GM19239 (cell line): ENCODE results near the gene SLC19A1.

Experiments
- DNase-seq: peaks from one replicate; pipeline ENCODE4 v3.0.0; 2011; ENCODE audit warnings: low spot score; ENCODE audit not compliant: insufficient read length
- FAIRE-seq: peaks from 2 replicates; lab custom pipeline; 2011; peaks lifted over from hg19 to GRCh38; lab: Jason Lieb, UNC

SLC19A1 gene

DNA sequence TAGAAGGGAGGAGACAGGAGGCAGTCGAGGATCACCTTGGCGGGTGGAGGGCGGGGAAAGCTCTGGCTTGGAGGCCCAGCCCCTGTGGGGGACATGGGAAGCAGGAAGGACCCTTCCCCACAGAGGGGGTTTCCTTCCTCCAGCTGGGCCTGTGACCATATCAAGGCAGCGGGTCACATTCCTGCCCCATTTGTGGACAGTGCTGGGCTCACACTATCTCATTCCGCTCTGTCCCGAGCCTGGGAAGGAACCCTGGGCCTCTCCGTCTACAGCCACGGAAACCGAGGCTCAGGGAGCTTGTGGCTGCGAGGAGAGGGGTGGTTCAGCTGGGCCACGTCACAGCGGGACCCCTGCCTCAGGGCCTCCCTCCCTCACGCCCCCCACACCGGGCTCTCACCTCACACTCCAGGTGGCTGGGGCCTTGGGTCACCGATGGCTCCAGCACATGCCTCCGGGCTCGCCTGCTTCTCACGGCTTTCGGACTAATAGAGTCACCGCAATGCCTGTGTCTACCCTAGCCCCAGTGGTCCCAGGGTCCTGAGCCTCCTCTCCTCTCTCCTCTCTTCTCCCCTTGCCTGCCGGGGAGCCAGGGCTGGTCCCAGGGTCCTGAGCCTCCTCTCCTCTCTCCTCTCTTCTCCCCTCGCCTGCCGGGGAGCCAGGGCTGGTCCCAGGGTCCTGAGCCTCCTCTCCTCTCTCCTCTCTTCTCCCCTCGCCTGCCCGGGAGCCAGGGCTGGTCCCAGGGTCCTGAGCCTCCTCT lies 56.4 kb downstream of the SLC19A1 start:
- FAIRE-seq (no peak), DNase-seq (no peak)

DNA sequence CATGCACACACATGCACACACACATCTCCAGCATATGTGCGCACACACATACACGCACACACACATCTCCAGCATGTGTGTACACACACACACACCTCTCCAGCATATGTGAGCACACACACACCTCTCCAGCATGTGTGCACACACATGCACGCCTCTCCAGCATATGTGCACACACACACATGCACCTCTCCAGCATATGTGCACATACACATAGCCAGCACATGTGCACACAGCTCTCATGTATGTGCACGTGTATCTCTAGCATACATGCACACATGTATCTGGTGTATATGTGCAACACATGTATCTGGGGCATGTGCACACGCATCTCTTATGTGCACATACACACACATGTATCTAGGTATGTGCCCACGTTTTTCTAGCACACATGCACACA lies 57.9 kb downstream of the SLC19A1 start:
- FAIRE-seq = no peak
- no peak for DNase-seq

- DNase-seq = no peak
- no peak for FAIRE-seq
Observed at GRCh38 chr21:45482899-45483821, 59.1 kb downstream of the SLC19A1 start.

GRCh38 chr21:45481977-45482898 lies 60.0 kb downstream of the SLC19A1 start:
- FAIRE-seq = no peak
- DNase-seq = no peak

DNA sequence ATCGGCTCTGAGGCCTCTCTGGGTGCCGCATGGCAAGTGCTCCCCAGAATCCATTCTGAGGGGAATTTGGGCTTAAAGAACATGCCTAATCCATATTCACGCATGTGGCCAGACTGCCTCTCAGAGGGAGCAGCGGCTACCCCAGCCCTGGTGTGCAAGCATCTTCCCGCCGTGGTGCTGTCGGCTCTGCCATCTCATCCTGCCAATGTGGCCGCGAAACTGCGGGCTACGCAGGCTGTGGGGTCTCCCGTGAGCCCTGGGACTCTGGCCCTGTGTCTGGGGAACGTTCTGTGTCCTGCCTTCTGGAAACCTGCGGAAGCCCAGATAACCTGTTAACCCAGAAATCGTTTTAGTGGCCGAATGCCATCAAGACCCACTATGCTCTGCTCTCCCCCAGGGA lies 60.7 kb downstream of the SLC19A1 start:
- DNase-seq (no peak), FAIRE-seq (no peak)

DNA sequence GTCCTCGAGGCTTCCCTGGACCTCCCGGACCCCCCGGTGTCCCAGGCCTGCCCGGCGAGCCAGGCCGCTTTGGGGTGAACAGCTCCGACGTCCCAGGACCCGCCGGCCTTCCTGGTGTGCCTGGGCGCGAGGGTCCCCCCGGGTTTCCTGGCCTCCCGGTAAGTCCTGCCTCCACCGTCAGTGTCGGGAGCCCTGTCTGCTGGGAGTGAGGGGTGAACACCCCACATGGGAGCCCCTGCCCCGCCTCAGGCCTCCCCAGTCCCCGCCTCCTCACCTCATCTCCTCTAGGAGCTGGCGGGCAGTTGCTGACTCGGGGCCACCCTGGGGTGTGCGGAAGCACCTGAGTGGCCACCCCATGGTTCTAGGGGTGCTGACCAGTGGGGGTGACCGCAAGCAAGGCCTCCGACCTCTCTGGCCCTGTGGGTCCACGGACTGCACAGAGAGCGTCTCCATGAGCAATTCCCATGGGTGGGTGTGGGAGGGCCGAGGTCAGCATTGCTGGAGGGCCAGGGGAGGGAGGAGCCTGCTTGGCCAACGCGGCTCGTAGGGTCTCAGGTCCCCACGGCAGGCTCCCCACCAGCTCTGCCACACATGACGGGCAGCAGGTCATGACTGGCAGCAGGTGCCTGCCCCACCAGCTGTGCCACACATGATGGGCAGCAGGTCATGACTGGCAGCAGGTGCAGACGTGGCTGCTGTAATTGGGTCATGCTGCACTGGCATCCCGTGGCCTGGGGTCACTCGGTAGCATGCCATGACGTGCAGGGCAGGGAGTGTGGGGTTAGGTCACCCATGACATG lies 61.3 kb downstream of the SLC19A1 start:
- DNase-seq = no peak
- FAIRE-seq = no peak

DNA sequence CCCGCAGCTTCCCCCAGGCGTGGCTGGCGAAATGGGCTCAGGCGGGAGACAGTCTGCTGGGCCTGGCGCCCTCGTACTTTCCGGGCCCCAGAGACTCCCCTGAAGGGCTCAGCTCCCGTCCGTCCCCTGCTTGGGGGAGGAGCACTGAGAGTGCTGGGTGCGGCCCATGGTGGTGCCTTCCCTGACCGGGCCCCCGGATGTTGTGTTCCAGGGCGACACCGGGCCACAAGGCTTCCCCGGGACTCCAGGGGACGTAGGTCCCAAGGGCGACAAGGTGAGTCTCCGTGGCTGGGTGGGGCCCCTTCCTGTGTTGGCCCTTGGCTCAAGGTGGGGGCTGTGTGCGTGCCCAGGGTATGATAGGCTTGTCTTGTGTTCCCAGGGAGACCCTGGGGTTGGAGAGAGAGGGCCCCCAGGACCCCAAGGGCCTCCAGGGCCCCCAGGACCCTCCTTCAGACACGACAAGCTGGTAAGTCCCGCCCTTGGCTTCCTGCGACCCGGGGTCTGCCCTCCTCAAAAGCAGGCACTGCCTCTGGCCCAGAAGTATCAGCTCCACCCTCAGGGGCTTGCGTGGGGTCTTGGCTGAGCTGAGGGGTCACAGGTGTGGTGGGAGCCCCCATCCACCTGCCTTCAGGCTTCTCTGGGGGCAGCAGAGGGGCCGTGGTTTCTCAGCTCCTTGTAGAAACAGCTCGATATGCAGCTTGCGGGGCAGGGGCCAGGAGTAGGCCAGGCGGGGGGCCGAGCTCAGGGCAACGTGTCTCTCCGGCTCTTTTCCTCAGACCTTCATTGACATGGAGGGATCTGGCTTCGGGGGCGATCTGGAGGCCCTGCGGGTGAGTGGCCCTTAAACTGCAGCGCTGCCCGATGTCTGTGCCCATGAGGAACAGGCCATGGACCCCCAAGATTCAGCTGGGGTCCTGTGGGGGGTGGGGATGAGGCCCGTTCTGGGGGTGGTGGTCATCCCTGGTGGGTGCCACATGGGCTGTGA lies 62.3 kb downstream of the SLC19A1 start:
- DNase-seq (no peak), FAIRE-seq (no peak)

- no peak for FAIRE-seq
- no peak for DNase-seq
Observed at GRCh38 chr21:45478816-45479669, 63.2 kb downstream of the SLC19A1 start.

- peak; percentile 80 for FAIRE-seq
- peak; percentile 90 for DNase-seq
Observed at GRCh38 chr21:45478115-45478801, 64.0 kb downstream of the SLC19A1 start.

DNA sequence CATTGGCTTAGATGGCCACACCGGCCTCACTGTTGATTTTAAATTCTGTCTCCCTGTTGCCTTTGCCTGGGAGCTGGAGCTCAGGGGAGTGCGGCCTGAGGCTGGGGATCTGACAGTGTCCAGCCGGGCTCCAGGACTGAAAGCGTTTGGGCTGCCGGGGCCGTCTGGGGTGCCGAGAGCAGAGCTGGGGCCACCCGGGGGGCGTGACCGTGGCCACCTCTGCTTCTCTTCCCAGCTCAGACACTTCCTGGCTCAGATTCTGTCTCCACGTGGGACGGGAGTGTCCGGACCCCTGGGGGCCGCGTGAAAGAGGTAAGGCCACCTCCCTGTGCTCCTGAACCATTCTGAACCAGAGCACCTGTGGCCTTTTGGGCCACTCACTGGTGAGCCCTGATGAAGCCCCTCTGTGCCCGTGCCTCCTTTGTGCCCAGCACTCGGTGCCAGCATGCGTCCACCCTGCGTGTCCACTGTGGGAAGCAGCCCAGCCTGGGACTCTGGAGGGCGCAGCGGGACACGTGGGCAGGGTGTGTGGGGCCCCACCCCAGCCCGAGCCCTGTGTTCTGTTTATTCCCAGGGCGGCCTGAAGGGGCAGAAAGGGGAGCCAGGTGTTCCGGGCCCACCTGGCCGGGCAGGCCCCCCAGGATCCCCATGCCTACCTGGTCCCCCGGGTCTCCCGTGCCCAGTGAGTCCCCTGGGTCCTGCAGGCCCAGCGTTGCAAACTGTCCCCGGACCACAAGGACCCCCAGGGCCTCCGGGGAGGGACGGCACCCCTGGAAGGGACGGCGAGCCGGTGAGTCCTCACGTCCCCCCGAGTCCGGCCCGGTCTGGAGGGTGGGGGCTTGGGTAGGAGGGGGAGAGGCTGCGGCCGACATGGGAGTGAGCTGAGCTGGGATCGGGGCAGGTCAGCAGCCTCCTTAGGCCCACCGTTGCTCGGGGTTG lies 64.8 kb downstream of the SLC19A1 start:
- DNase-seq = no peak
- FAIRE-seq = no peak

DNA sequence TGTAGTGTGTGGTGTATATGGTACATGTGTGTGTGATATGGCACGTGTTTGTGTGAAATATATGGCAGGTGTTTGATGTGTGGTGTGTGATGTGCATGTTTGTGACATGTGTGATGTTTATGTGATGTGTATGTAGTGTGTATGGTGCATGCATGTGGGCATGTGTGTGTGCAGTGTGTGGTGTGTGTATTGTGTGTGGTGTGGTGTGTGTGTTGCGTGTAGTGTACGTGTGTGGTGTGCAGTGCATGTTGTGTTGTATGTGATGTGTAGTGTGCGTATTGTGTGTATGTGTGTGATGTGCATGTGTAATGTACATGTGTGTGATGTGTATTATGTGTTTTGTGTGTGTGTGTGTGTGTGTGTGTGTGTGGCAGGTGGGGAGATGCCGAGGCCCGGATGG lies 65.7 kb downstream of the SLC19A1 start:
- DNase-seq (no peak), FAIRE-seq (no peak)

GRCh38 chr21:45475797-45476570 lies 66.3 kb downstream of the SLC19A1 start:
- DNase-seq (no peak), FAIRE-seq (no peak)

DNA sequence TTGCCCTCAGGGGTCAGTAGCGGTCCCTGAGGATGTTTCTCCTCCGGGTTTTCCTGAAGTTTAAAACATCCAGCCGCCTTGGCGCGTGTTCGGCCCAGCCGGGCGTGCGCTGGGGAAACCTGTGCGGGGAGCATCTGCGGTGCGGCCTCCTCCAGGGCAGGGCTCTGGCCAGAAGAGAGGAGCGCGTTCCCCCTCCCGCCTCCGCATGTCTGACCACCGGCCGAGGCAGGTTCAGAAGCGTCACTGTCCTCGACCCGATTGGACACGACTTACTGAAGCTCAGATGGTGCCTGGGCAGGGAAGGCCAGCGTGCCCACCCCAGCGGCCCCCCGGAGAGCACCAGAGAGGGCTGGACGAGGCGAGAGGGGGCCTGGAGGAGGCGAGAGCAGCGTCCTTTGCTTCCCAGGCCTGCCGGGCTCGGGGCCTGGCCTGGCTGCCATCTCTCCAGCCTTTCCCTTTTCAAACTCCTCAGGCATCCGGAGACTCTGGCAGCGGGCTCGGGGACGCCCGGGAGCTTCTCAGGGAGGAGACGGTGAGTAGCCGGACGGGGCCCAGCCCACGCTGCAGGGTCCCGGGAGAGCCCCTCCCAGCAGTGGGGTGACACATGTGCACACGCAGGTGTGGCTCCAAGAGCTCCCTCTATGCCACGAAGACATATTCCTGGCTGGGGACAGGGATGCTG lies 67.1 kb downstream of the SLC19A1 start:
- DNase-seq = no peak
- FAIRE-seq = no peak

GRCh38 chr21:45474323-45474950 lies 67.8 kb downstream of the SLC19A1 start:
- DNase-seq = no peak
- FAIRE-seq = no peak
